ENCODE measurements around the gene PRSS21. TPM values are rescaled to one million over a fixed set of nuclear protein-coding genes. Genes with fewer than 3 reads are reported as not detected.

The PRSS21 gene
- total and polyA plus RNA-seq, 9 donors, result 0.20 to 0.30 TPM; not detected in 7

DNA sequence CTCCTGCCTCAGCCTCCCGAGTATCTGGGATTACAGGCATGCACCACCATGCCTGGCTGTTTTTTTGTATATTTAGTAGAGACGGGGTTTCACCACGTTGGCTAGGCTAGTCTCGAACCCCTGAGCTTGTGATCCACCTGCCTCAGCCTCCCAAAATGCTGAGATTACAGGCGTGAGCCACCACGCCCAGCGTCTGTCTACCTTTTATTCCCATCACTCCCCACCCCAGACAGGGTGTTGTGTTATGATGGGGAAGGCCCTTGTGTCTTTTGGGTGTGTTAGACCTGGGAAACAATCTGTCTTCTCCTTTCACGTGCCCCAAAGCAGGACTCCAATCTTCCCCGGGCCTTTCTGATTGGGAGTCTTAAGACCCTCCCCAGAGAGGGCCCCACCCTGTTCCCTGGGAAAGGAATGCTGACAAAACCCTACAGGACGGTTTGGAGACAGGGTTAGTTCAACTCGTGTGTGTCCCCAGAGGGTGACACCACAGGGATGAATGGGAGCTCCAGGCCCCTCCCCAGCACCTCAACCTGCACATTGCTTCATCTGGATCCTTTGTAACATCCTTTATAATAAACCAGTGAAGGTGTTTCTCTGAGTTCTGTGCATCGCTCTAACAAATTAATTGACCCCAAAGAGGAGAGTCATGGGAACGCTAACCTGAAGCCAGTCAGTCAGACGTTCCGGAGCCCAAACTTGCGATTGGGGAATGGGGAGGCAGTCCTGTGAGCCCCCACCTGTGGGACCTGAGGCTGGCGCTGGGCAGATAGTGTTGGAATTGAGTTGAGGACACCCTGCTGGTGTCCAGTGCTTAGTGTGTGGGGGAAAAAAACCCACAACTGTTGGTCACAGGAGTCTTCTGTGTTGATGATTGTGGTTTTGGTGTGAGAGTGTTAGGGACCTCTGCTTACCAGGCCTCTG lies 36.8 kb upstream of the PRSS21 start:
- peaks cover 28% of the 10 kb centered on the region for H3K4me1 ChIP-seq (ENCODE audit: control insufficient read depth, insufficient read depth, low read length)
- no peaks in the 10 kb centered on the region for H3K9me3 ChIP-seq (replicated peaks; ENCODE audit: control insufficient read depth, low read depth, low read length)

DNA sequence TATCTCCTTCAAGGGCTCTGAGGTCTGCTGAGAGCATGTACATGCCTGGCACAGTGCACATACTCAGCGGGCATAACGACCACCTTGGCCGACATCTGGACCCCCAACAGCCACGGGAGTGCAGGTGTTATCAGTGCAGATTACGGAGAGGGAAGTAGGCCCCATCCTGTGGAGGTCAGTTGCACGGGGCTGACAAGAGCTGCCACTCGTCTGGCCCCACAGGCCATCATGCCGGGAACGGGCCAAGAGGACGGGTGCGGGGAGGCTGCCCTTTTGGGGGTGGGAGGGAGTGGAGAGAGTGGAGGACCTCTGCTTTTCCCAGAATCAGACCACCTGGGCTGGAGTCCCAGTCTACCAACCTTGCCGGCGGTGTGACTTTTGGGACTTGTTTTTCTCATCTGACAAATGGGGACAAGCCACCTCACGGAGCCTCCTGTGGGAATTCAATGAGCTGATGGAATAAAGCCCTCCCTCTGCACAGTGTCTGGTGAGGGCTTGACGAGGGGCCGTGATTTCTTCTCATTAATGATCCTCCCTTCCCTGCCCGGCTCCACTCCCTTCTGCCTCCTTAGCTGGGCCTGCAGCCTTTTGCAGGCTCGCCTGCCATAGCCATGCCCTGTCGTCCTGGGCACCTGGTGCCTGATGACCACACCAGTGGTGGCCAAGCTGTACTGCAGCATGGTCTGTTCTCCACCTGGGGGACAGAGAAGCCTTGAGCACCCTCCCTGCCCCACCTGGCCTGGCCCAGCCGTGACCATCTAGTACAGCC lies 34.3 kb upstream of the PRSS21 start:
- Histone ChIP-seq H3K4me3 (ENCODE audit: low read length) (no peak overlapping the region), H3K27me3 (ENCODE audit: control insufficient read depth, insufficient read depth, low read length) (peaks cover 45% of the 10 kb centered on the region), H3K36me3 (ENCODE audit: control insufficient read depth, insufficient read depth, low read length) (no peaks in the 10 kb centered on the region), H3K4me1 (ENCODE audit: control insufficient read depth, insufficient read depth, low read length) (peaks cover 15% of the 10 kb centered on the region), H3K9me3 (replicated peaks; ENCODE audit: control insufficient read depth, low read depth, low read length) (no peaks in the 10 kb centered on the region), H3K27ac (ENCODE audit: low read length) (no peak overlapping the region)
- no peak for DNase-seq
- 75% methylated on average over 16 of the region's 20 CpGs for whole genome bisulfite sequencing (ENCODE audit: insufficient coverage)

More for the DNA sequence above, 36.8 kb upstream of the PRSS21 start:
- H3K36me3 ChIP-seq (ENCODE audit: control insufficient read depth, insufficient read depth, low read length), result peaks cover 5% of the 10 kb centered on the region
- H3K27me3 ChIP-seq (ENCODE audit: control insufficient read depth, insufficient read depth, low read length), result peaks cover 27% of the 10 kb centered on the region
- no peak overlapping the region for H3K27ac ChIP-seq (ENCODE audit: low read length)
- DNase-seq, result no peak
- no peak overlapping the region for H3K4me3 ChIP-seq (ENCODE audit: low read length)
- WGBS (ENCODE audit: insufficient coverage), result 57% methylated on average over 8 of the region's 17 CpGs

DNA sequence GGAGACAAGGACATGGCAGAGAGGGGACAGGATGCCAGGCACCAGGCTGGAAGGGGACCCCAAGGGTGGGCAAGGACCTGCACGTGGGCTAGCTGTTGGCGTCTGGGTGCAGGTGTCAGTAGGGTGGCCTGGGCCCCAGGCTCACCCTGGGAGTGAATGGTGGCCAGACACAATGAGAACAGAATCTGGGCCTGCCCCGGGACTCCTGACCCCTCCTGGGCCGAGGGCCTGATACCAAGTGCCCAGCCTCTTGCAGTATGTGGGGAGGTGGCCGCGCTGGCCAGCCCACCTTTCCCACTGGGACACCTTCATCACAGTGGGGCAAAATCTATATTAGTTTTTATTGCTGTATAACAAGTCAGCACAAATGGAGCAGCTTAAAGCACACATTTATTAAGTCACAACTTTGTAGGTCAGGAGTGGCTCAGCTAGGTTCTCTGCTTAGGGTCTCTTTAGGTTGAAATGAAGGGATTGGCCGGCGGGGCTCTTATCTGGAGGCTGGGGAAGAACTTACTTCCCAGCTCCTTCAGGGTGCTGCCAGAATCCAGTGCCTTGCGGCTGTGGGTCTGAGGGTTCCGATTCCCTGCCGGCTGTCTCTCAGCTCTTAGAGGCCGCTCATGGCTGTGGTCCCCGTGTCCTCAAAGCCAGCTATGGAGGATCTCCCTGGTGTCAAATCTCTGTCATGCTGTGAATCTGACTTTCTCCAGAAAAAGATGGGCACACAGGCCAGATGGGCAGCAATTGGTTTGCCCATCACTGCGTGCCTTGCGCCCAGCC lies 33.3 kb upstream of the PRSS21 start:
- H3K4me1 ChIP-seq (ENCODE audit: control insufficient read depth, insufficient read depth, low read length), result peaks cover 6% of the 10 kb centered on the region
- no peak overlapping the region for H3K27ac ChIP-seq (ENCODE audit: low read length)
- H3K4me3 ChIP-seq (ENCODE audit: low read length), result no peak overlapping the region
- 78% methylated on average over 12 of the region's 15 CpGs for WGBS (ENCODE audit: insufficient coverage)
- H3K9me3 ChIP-seq (replicated peaks; ENCODE audit: control insufficient read depth, low read depth, low read length), result no peaks in the 10 kb centered on the region
- no peaks in the 10 kb centered on the region for H3K36me3 ChIP-seq (ENCODE audit: control insufficient read depth, insufficient read depth, low read length)
- DNase-seq, result no peak
- H3K27me3 ChIP-seq (ENCODE audit: control insufficient read depth, insufficient read depth, low read length), result peaks cover 50% of the 10 kb centered on the region

DNA sequence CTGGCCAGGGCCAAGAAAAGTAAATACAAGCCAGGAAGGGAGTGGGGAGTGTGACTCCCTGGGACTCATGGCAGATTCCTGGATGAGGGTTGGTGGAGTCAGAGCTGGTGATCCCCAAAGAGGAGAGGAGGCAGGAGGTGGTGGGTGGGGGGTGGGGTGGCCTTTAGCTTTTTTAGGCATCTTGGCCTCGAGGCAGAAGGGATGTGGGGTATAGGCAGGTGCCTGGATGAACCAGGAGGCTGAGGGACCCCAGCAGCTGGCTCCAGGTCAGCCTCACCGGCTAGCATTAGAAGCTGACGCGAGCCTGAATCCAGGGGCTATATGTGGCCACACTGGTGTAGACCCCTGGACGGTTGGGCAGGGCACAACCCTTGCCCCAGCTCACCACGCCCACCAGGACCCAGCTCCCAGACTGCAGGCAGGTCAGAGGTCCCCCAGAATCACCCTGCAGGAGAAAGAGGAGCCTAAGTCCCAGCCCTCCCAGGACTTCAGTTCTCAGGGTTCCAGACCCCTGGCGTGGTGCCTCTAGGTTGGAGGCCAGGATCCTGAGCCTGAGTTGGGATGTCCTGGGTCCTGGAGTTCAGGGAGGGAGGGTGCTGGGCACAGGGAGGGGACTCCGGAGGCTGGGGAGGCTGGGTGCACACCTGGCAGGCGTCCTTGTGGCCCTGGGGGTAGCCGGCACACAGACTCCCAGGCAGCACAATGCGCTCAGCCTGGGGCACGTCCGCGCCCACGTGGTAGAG lies 32.5 kb upstream of the PRSS21 start:
- Histone ChIP-seq H3K36me3 (ENCODE audit: control insufficient read depth, insufficient read depth, low read length) (no peaks in the 10 kb centered on the region), H3K4me1 (ENCODE audit: control insufficient read depth, insufficient read depth, low read length) (no peaks in the 10 kb centered on the region), H3K9me3 (replicated peaks; ENCODE audit: control insufficient read depth, low read depth, low read length) (no peaks in the 10 kb centered on the region), H3K4me3 (ENCODE audit: low read length) (no peak overlapping the region), H3K27me3 (ENCODE audit: control insufficient read depth, insufficient read depth, low read length) (peaks cover 57% of the 10 kb centered on the region), H3K27ac (ENCODE audit: low read length) (no peak overlapping the region)
- DNase-seq, result no peak
- 48% methylated on average over 15 of the region's 15 CpGs for WGBS (ENCODE audit: insufficient coverage)

DNA sequence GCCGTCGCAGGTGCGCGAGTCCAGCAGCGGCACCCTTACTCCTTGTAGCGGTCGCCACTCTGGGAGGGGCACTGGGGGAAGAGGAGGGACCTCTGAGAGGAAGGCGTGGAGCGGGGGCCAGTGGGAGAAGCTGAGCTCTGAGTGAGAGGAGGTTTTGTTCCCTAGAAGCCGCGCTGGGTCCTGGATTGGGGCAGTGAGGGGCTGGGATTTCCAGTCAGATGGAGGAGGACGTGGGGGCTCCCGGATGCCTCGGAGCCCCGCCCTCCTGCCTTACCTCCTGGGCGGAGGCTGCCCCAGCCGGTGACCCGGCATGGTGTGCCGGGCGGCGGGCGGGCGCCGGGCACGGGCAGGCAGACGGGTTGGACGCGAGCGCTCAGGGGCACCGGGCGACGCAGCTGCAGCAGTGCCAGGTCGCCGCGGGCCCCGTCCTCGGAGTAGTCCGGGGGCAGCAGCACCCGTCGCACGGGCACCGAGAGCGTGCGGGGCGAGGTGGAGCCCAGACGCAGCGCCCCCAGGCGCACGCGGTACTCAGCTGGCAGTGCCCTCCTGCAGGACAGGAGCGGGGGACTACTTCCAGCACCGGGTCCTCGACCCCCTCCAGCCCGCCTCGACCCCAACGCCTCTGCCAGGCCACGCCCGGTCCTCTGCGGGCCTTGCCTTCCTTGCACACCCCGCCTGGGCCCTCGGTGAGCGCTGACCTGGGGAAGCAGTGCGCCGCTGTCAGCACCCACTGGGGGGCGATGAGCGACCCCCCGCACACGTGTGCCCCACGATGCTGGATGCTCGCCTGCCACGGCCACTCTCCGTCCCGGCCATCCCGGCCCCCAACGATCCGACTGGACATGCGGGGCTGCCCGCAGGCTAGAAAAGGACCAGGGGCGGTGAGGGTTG lies 31.7 kb upstream of the PRSS21 start:
- Histone ChIP-seq H3K4me3 (ENCODE audit: low read length) (no peak overlapping the region), H3K9me3 (replicated peaks; ENCODE audit: control insufficient read depth, low read depth, low read length) (no peaks in the 10 kb centered on the region), H3K4me1 (ENCODE audit: control insufficient read depth, insufficient read depth, low read length) (no peaks in the 10 kb centered on the region), H3K36me3 (ENCODE audit: control insufficient read depth, insufficient read depth, low read length) (no peaks in the 10 kb centered on the region), H3K27ac (ENCODE audit: low read length) (no peak overlapping the region), H3K27me3 (ENCODE audit: control insufficient read depth, insufficient read depth, low read length) (peaks cover 64% of the 10 kb centered on the region)
- 9% methylated on average over 70 of the region's 79 CpGs for WGBS (ENCODE audit: insufficient coverage)
- no peak for DNase-seq

- peaks cover 73% of the 10 kb centered on the region for H3K27me3 ChIP-seq (ENCODE audit: control insufficient read depth, insufficient read depth, low read length)
- no peak overlapping the region for H3K4me3 ChIP-seq (ENCODE audit: low read length)
- no peaks in the 10 kb centered on the region for H3K36me3 ChIP-seq (ENCODE audit: control insufficient read depth, insufficient read depth, low read length)
- H3K4me1 ChIP-seq (ENCODE audit: control insufficient read depth, insufficient read depth, low read length), result no peaks in the 10 kb centered on the region
- 44% methylated on average over 9 of the region's 15 CpGs for WGBS (ENCODE audit: insufficient coverage)
- no peak overlapping the region for H3K27ac ChIP-seq (ENCODE audit: low read length)
- DNase-seq, result no peak
- H3K9me3 ChIP-seq (replicated peaks; ENCODE audit: control insufficient read depth, low read depth, low read length), result no peaks in the 10 kb centered on the region
Measured at GRCh38 chr16:2786061-2786825, 30.8 kb upstream of the PRSS21 start.

GRCh38 chr16:2786826-2787151 lies 30.2 kb upstream of the PRSS21 start:
- WGBS (ENCODE audit: insufficient coverage), result 36% methylated on average over 3 of the region's 3 CpGs
- Histone ChIP-seq H3K27me3 (ENCODE audit: control insufficient read depth, insufficient read depth, low read length) (peaks cover 76% of the 10 kb centered on the region), H3K27ac (ENCODE audit: low read length) (no peak overlapping the region), H3K9me3 (replicated peaks; ENCODE audit: control insufficient read depth, low read depth, low read length) (no peaks in the 10 kb centered on the region), H3K36me3 (ENCODE audit: control insufficient read depth, insufficient read depth, low read length) (no peaks in the 10 kb centered on the region), H3K4me3 (ENCODE audit: low read length) (no peak overlapping the region), H3K4me1 (ENCODE audit: control insufficient read depth, insufficient read depth, low read length) (no peaks in the 10 kb centered on the region)
- no peak for DNase-seq

DNA sequence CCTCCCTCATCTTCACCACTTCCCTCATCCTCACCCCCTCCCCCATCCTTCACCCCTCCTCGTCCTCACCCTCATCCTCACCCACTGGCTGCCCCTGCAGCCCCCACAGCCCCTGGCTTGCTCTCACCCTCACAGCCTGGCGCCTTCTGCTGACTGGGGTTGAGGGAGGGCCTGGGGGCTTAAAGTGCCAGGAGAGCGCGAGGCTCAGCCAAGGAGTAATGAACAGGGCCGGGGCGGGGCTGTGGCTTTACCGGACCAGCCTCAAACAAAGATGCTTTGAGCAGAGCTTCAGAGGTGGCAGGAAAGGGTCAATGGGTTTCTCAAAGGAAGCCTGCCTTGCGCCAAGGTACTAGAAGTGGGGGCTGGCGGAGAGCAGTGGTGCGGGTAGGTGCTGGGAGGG lies 29.6 kb upstream of the PRSS21 start, which contains the start of gene PRSS33:
TSS of gene PRSS33 (minus strand) at position 155 of the 400 bp plus-strand sequence. CDS start 1,013 bp downstream, outside the sequence.
- no peak for DNase-seq
- Histone ChIP-seq H3K4me1 (ENCODE audit: control insufficient read depth, insufficient read depth, low read length) (no peaks in the 10 kb centered on the region), H3K4me3 (ENCODE audit: low read length) (no peak within 1 kb of the TSS), H3K36me3 (ENCODE audit: control insufficient read depth, insufficient read depth, low read length) (no peaks in the 10 kb centered on the region), H3K9me3 (replicated peaks; ENCODE audit: control insufficient read depth, low read depth, low read length) (no peaks in the 10 kb centered on the region), H3K27me3 (ENCODE audit: control insufficient read depth, insufficient read depth, low read length) (peaks cover 76% of the 10 kb centered on the region), H3K27ac (ENCODE audit: low read length) (no peak within 1 kb of the TSS)
- 23% methylated on average over 6 of the region's 10 CpGs for WGBS (ENCODE audit: insufficient coverage)

Measured in muscle of leg (tissue), 11 donors.